GM12878 (cell line): ENCODE data around the gene COL5A1. TPM values are rescaled to one million over a fixed set of nuclear protein-coding genes. Genes with fewer than 3 reads are reported as not detected.
A peak's percentile ranks its signal among the peaks of the same experiment; 100 is the strongest.

Source experiments
- ATAC-seq: fragments of 200-7000 bp; cut with Tn5 transposase; 3 replicates; pipeline ENCODE4 v1.9.1; 2020; ENCODE audit warnings: mild to moderate bottlenecking, moderate library complexity
- BruUV-seq: library from RNA; stranded (reverse); fragments of 400-500 nt; replicated peaks from 2 replicates; lab custom pipeline; 2021; lab: Mats Ljungman, UMichigan
- CTCF ChIA-PET: fragments of 300-600 bp; sonication (Branson Sonifier 250); formaldehyde crosslinking; extraction: SDS; loops from one replicate; lab custom pipeline; 2021; ENCODE audit warnings: inconsistent platforms; lab: Yijun Ruan, JAX
- POLR2A ChIA-PET: fragments of 350-600 bp; formaldehyde crosslinking; extraction: SDS; loops from one replicate; lab custom pipeline; 2021; ENCODE audit warnings: inconsistent platforms; lab: Charles Lee
- RAD21 ChIA-PET: fragments of 300-600 bp; sonication (Branson Sonifier 250); formaldehyde crosslinking; loops from one replicate; lab custom pipeline; 2023; ENCODE audit warnings: antibody characterized with exemption; ENCODE audit not compliant: unreplicated experiment; lab: Charles Lee
- SMC1A ChIA-PET: fragments of 300-600 bp; sonication (Branson Sonifier 250); formaldehyde crosslinking; loops from one replicate; lab custom pipeline; 2023; ENCODE audit not compliant: unreplicated experiment, uncharacterized antibody; lab: Charles Lee
- DNase-seq: peaks from one replicate; pipeline ENCODE4 v3.0.0-alpha.2; 2011; ENCODE audit warnings: low read depth, low spot score
- FAIRE-seq: peaks from 3 replicates; lab custom pipeline; 2011; peaks lifted over from hg19 to GRCh38; lab: Jason Lieb, UNC
- H2AFZ ChIP-seq: 2 replicates; pipeline ENCODE4 v1.6.0; 2011; ENCODE audit warnings: low read depth, low read length, control low read depth; ENCODE audit not compliant: control insufficient read depth
- H3K27ac ChIP-seq: 2 replicates; pipeline ENCODE4 v1.5.1; 2011; ENCODE audit warnings: control low read depth; ENCODE audit not compliant: control insufficient read depth, insufficient read depth
- H3K27me3 ChIP-seq, 2 experiments: replicated peaks in 1 of 2; 2 replicates each; pipeline versions ENCODE4 v1.6.0 to v1.6.1; 2011; ENCODE audit warnings: low read length in 1 of 2; ENCODE audit not compliant: control insufficient read depth in 2 of 2, insufficient read depth in 2 of 2
- H3K36me3 ChIP-seq, 2 experiments: 2 replicates each; pipeline ENCODE4 v1.5.1; 2011; ENCODE audit warnings: low read length in 1 of 2; ENCODE audit not compliant: control insufficient read depth in 2 of 2, insufficient read depth in 2 of 2
- H3K4me1 ChIP-seq: 2 replicates; pipeline ENCODE4 v1.6.1; 2011; ENCODE audit warnings: mild to moderate bottlenecking, low read length, moderate library complexity, mixed read lengths; ENCODE audit not compliant: control insufficient read depth, insufficient read depth
- H3K4me2 ChIP-seq: 2 replicates; pipeline ENCODE4 v1.6.0; 2011; ENCODE audit warnings: control low read depth; ENCODE audit not compliant: control insufficient read depth, insufficient read depth
- H3K4me3 ChIP-seq: fragments of 200-600 bp; sonication (generic); 2 replicates; pipeline ENCODE4 v1.5.1; 2016
- H3K79me2 ChIP-seq: 2 replicates; pipeline ENCODE4 v1.6.0; 2011; ENCODE audit warnings: low read length; ENCODE audit not compliant: control insufficient read depth, insufficient read depth
- H3K9ac ChIP-seq: 2 replicates; pipeline ENCODE4 v1.8.0; 2011; ENCODE audit warnings: low read length, control low read depth, mixed read lengths; ENCODE audit not compliant: control insufficient read depth, insufficient read depth
- H3K9me3 ChIP-seq: replicated peaks from 3 replicates; pipeline ENCODE4 v1.5.1; 2011; ENCODE audit warnings: mild to moderate bottlenecking, low read length; ENCODE audit not compliant: control insufficient read depth, insufficient read depth
- H4K20me1 ChIP-seq: 2 replicates; pipeline ENCODE4 v1.6.0; 2011; ENCODE audit not compliant: control insufficient read depth, insufficient read depth
- CEBPB ChIP-seq, 2 experiments: fragments of 150-350 bp in 1 of 2; IDR thresholded peaks; 2 replicates each; pipeline ENCODE4 v1.6.1; 2012 to 2014; ENCODE audit warnings: low read depth in 2 of 2, low read length in 2 of 2, borderline replicate concordance in 1 of 2, inconsistent platforms in 1 of 2
- IKZF1 ChIP-seq: fragments of 450-650 bp; conservative IDR thresholded peaks from 2 replicates; pipeline ENCODE4 v1.6.1; 2017; ENCODE audit warnings: antibody characterized with exemption, mild to moderate bottlenecking
- JUNB ChIP-seq: IDR thresholded peaks from 2 replicates; pipeline ENCODE4 v1.6.1; 2016; ENCODE audit warnings: antibody characterized with exemption, mild to moderate bottlenecking
- PML ChIP-seq: IDR thresholded peaks from 2 replicates; pipeline ENCODE4 v1.6.1; 2012; ENCODE audit warnings: low read length, inconsistent platforms
- POLR2AphosphoS5 ChIP-seq: IDR thresholded peaks from 2 replicates; pipeline ENCODE4 v1.6.1; 2011; ENCODE audit warnings: mild to moderate bottlenecking, low read length, inconsistent platforms
- RUNX3 ChIP-seq: IDR thresholded peaks from 2 replicates; pipeline ENCODE4 v1.6.1; 2012; ENCODE audit warnings: low read length, inconsistent platforms
- STAT1 ChIP-seq: fragments of 450-650 bp; conservative IDR thresholded peaks from 2 replicates; pipeline ENCODE4 v1.6.1; 2014; ENCODE audit warnings: antibody characterized with exemption, mild to moderate bottlenecking
- WRNIP1 ChIP-seq: IDR thresholded peaks from 2 replicates; pipeline ENCODE4 v1.6.1; 2011; ENCODE audit warnings: low read depth, low read length, improper control_type of control experiment, borderline replicate concordance
- WGBS: methylation state at CpG from one replicate; pipeline ENCODE4 v1.1.6; 2016; ENCODE audit warnings: low lambda C conversion rate; ENCODE audit not compliant: insufficient replicate concordance, insufficient coverage; ENCODE audit errors: missing lambda C conversion rate; 5-methylcytosine and 5-hydroxymethylcytosine counted together
- in situ Hi-C: fragments of 300-500 bp; cut with MboI; formaldehyde crosslinking; loops from 9 replicates; pipeline ENCODE4 v1.14.3; 2018; ENCODE audit warnings: mixed read lengths
- intact Hi-C: fragments of 100-400 bp; cut with micrococcal nuclease; formaldehyde crosslinking; loops from one replicate; pipeline ENCODE4 v1.14.2; 2022; ENCODE audit not compliant: unreplicated experiment
- polyA plus RNA-seq, 11 experiments: library from polyadenylated mRNA; depleted of rRNA in 4 of 11; unstranded in 6 of 11; stranded (reverse) in 5 of 11; fragments of >200 nt; fragmentation: Nextera tagmentation in 4 of 11; fragmentation: Illumina TruSeq in 1 of 11; extraction: Ambion mirVana in 4 of 11; extraction: Trizol in 1 of 11; gene quantifications; 1 replicate in 1 of 11; 2 replicates in 10 of 11; pipeline versions ENCODE4 v1.2.1 to v1.2.3, GENCODE V29; 2011 to 2016; ENCODE audit warnings: inconsistent platforms in 2 of 11, missing spikeins in 2 of 11, low read depth in 1 of 11
- total RNA-seq, 4 experiments: library from RNA; depleted of rRNA in 3 of 4; stranded (reverse); fragments of >200 nt in 3 of 4; fragmentation: Illumina TruSeq in 1 of 4; extraction: Trizol in 1 of 4; gene quantifications; 2 replicates each; pipeline versions ENCODE4 v1.2.1 to v1.2.3, GENCODE V29; 2013 to 2021
- TF ChIP-seq, protein P1 (sequence below): fragments of 450-650 bp; IDR thresholded peaks from 2 replicates; pipeline ENCODE4 v1.6.1; 2016; ENCODE audit warnings: mild to moderate bottlenecking
- TF ChIP-seq, protein P2 (sequence below): fragments of 450-650 bp; IDR thresholded peaks from 2 replicates; pipeline ENCODE4 v1.6.1; 2017; ENCODE audit warnings: low read depth, mild to moderate bottlenecking, moderate library complexity

The COL5A1 gene
- total and polyA plus RNA-seq, 10 of the 15 experiments (the other 5 are each of a cell fraction or from before 2014, with no cell fraction given), result under 0.01 to 0.15 (median 0.13) TPM; not detected in 4

DNA sequence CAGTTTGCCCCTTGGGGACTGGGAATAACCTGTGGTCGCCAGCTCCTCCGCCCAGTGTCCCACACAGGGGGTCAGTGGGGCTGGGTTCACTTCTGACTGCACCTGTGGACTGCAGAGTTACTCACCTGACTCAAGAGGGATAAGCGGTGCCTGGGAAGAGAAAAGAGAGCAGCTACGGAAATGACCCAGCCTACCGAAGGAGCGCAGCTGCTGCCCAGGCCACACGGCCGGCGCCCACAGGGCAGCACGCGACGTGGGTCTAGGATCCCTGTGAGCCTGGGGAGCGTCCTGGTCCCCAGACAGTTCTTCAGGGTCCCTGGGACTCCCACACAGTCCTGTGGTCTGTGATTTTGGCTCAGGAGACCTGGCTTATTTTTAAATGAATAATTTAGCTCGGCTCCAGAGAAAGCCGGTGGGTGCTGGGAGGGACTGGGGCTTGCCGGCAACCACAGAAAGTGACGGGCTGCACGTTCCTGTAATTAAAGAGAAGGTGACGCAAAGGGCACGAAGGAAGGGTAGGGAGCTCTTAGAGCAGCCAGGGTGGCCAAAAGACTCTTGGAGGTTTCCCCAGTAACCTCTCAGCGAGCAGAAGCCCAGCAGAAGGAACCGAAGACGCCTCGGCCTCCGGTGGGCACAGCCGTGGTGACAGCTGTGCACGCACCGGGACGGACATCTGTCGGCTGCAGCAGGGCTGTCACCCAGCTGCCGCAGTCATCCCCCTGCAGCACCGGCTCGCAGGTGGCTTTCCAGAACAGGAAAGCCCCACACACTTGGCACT is 141.5 kb downstream of the COL5A1 start (continued):
- 0 out of 2 replicates have a peak, but pooled peaks have one; percentile 38 for TF ChIP-seq IKZF1
- TF ChIP-seq, protein P1, sequence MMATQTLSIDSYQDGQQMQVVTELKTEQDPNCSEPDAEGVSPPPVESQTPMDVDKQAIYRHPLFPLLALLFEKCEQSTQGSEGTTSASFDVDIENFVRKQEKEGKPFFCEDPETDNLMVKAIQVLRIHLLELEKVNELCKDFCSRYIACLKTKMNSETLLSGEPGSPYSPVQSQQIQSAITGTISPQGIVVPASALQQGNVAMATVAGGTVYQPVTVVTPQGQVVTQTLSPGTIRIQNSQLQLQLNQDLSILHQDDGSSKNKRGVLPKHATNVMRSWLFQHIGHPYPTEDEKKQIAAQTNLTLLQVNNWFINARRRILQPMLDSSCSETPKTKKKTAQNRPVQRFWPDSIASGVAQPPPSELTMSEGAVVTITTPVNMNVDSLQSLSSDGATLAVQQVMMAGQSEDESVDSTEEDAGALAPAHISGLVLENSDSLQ, result no peak

DNA sequence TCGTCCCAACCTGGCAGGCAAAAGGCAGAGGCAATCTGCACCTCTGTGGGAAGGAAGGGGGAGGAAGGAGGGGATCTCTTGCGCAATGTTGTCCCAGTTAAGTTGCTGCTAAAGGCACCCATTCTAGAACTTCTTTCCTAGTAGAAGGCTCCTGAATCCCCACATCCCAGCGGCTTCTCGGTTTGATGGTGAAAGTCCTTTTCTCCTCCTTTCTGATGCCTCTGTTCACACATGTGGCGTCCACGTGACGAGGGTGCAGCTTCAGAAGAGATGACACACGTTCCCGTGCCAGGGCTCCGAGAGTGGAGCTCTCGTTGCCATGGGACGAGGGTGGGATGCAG is 142.1 kb downstream of the COL5A1 start:
- intact Hi-C loops (no loop called here), in situ Hi-C loops (no loop called here)
- CTCF ChIA-PET, result interaction anchor here (1.0 to 3.0 kb wide), 3 partner anchors 13 to 199 kb away, joined by 3 to 18 read pairs (median 17); no protein-coding TSS in a partner anchor
- no peak overlapping the region for H3K4me3 ChIP-seq
- H4K20me1 ChIP-seq, result no peaks in the 10 kb centered on the region
- H3K4me2 ChIP-seq, result no peak overlapping the region
- no peak for DNase-seq
- SMC1A ChIA-PET, result interaction anchor here (2.8 kb wide), 1 partner anchor 200 kb away, joined by 8 read pairs; no protein-coding TSS in a partner anchor
- H2AFZ ChIP-seq, result no peak overlapping the region
- H3K79me2 ChIP-seq, result no peaks in the 10 kb centered on the region
- no TSS peak for BruUV-seq
- H3K9me3 ChIP-seq, result no peaks in the 10 kb centered on the region
- FAIRE-seq, result no peak
- H3K36me3 ChIP-seq, result no peaks in the 10 kb centered on the region
- WGBS, result 62% methylated on average over 11 of the region's 12 CpGs
- POLR2A ChIA-PET, result interaction anchor here (0.7 kb wide), 1 partner anchor 10 kb away, joined by 3 read pairs; no protein-coding TSS in a partner anchor
- RAD21 ChIA-PET, result interaction anchor here (1.4 to 1.7 kb wide), 3 partner anchors 16 to 147 kb away, joined by 4 to 7 read pairs (median 5); no protein-coding TSS in a partner anchor
- no peak overlapping the region for H3K9ac ChIP-seq
- TF ChIP-seq CEBPB (IDR thresholded peaks at IDR 0.05; ENCODE audit: borderline replicate concordance in 1 of 2, low read depth in 2 of 2, low read length in 2 of 2), result peak in 1 of 2 experiments; percentile 37; a peak in 1 of 4 replicates
- TF ChIP-seq, protein P2, sequence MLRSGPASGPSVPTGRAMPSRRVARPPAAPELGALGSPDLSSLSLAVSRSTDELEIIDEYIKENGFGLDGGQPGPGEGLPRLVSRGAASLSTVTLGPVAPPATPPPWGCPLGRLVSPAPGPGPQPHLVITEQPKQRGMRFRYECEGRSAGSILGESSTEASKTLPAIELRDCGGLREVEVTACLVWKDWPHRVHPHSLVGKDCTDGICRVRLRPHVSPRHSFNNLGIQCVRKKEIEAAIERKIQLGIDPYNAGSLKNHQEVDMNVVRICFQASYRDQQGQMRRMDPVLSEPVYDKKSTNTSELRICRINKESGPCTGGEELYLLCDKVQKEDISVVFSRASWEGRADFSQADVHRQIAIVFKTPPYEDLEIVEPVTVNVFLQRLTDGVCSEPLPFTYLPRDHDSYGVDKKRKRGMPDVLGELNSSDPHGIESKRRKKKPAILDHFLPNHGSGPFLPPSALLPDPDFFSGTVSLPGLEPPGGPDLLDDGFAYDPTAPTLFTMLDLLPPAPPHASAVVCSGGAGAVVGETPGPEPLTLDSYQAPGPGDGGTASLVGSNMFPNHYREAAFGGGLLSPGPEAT, result no peak
- no peak for TF ChIP-seq WRNIP1
- TF ChIP-seq PML, result no peak
- TF ChIP-seq JUNB, result no peak
- TF ChIP-seq STAT1, result no peak
- no peak for TF ChIP-seq RUNX3
- TF ChIP-seq POLR2AphosphoS5, result no peak
- H3K4me1 ChIP-seq, result 0 out of 2 replicates have a peak, but pooled peaks cover 3% of the 10 kb centered on the region
- no peak overlapping the region for H3K27ac ChIP-seq
- ATAC-seq, result no peak
- H3K27me3 ChIP-seq, result no peaks in the 10 kb centered on the region; a peak in 2 of 4 replicates
